HuH-7 (cell line): Measurements from ENCODE around the gene LRRC4C.
"Not testable (repeated sequence)": the region's sequence is repeated elsewhere in the genome, so short reads cannot be mapped to it uniquely, and the experiment has no call there.

Experiments used
- DNase-seq: peaks from one replicate; pipeline ENCODE4 v3.0.0; 2011; ENCODE audit warnings: low spot score

Gene LRRC4C

GRCh38 chr11:41019666-41020065 lies 439.8 kb downstream of the LRRC4C start:
- DNase-seq, result not testable (repeated sequence)

- no peak for DNase-seq
Observed at GRCh38 chr11:41018224-41018623, 441.2 kb downstream of the LRRC4C start.

DNA sequence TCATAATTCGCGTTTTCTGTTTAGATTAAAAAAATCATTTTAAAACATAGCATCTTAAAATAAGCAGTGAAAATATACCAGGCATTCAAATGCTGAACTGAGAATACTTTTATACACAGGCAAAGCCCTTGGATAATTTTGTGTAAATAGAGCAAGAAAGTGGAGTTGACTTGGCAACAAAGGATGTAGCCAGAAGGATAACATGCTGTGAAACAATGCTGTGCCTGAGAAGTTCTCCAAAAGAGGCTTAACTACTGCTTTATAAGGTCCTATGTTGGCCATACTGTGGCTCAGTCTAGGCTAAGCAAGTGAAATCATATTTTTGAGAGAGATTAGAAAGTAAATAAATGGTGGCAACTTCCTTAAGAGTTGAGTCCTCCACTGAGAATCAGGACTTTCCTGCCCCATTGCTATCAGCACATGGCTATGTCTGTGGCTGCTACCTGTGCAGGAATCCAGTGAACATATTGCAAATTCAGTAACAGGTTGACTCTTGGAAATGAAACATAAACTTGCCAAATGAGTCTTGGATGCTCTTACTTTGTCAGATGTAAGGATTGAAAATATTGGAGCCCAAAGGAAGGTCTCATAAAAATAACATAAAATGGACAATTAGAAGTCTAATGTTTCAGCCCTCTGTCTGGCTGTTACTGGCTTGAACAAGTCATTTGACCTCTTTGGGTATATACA lies 448.9 kb downstream of the LRRC4C start:
- no peak for DNase-seq

GRCh38 chr11:41005986-41006385 lies 453.5 kb downstream of the LRRC4C start:
- DNase-seq, result no peak

- DNase-seq, result no peak
Observed at GRCh38 chr11:41003339-41004282, 455.8 kb downstream of the LRRC4C start.

DNA sequence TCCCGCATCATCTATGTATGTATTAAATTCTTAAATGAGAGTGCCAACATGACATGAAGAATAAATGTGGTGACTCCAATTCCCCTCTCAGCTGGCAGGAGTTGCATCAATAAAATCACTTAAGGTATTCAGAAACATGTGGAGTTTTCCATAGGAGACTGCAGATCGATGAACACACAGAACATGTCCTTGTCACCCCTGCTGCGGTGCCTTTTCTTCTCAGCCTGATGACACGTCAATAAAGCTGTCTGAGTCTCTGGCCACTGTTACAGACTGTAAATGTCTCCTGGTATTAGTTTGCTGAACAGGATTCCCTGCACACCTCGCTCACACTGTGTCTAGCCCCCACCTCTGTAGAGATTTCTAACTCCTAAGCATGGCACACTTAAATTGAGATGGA lies 460.5 kb downstream of the LRRC4C start:
- no peak for DNase-seq

DNA sequence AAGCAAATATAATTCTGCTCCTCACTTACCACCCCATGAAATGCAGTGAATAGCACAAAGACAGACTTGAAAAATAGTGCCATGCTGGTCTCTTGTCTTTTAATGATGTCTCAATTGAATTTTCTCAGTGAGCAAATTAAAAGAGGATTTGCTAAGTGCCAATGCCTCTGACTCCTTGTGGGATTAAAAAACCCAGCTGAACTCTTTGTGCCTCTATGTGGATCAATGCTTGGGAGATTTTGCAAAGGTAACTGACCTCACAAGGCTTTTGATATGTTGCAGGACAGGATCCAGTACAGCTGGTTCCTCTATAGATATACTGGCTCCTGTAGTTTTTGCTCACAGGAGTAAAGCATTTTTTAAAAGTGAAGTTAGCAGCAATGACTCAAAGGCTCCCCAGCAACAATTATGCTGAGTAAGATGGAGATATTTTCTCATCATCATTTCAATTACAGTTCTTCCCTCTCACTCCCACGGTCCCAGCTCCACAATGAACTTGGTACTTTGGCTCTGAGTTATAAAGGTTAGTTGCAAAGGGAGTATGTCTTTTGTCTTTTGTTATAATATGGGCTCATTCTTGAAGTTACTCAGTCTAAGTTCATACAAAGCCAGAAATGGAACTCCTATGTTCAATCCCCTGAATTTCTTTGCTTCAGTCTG lies 471.5 kb downstream of the LRRC4C start:
- DNase-seq, result no peak

DNA sequence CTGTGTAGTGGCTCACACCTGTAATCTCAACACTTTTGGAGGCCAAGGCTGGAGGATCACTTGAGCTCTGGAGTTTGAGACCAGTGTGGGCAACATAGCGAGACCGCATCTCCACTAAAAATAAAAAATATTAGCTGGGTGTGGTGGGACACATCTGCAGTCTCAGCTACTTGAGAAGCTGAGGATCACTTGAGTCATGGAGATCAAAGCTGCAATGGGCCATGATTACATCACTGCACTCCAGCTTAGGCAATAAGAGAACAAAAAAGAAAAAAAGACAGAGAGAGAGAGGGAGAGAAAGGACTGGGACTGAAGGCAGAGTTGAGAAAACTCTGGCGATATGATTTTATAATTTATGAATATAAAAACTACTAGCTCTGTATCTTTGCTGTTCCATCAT lies 473.1 kb downstream of the LRRC4C start:
- no peak for DNase-seq

- no peak for DNase-seq
Observed at GRCh38 chr11:40975076-40975475, 484.4 kb downstream of the LRRC4C start.

DNA sequence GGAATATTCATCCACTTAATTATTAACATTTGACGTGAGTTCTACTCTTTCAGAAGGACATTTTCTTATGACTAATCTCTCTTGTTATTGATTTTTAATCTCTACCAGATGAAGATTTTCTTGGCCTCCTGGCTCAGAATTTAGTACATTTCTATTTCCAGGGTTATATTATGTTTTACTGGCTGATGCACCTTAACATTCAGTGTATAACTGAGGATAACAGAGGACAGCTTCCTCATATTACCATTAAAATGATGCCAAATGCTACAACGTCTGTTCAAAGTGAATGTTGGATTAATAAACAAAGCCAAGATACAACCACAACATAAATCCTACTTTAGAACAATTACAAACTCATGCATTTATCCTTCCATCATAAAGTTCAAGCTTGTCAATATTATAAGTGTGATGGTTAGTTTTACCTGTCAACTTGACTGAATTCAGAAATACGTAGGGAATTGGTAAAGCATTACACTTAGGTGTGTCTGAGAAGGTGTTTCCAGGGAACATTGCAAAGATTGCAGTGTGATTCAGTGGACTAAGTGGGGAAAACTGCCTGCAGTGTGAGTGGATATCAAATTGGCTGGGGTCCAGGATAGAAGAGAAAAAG lies 485.2 kb downstream of the LRRC4C start:
- DNase-seq, result no peak

DNA sequence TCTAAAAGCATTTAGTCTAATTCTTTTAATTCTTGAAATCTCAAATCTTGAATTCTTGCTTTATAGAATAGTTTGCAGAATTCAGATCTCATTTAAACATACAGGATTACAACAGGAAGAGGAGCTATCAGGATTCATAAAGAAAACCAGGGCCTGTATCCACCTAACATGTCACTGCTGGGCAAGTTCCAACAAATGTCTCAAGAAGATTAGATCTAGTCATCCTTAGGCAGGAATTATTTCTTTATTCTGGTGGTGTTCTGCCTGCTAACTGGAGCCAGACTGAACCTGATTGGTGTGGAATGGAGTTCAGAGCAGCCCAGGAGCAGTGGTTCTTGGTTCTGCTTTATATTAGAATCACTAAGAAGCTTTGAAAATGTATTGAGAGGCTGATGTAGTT lies 500.7 kb downstream of the LRRC4C start:
- DNase-seq, result no peak

DNA sequence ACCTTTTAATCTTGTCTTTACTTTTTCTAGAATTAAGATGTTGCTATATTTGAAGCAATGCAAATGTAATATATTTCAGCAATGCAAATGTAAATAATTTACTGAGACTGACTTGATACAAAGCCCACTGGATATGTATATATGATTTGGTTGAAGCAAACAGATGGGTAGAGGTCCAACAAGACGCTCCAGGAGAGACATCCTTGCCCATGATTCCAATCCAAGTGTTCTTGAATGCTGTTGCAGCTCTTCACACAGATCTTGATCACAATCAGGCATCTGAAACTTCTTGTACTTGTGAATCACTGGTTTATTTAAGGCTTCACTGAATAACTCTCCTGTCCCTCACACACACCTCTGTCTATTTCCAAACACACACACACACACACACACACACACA lies 507.0 kb downstream of the LRRC4C start:
- DNase-seq, result no peak

DNA sequence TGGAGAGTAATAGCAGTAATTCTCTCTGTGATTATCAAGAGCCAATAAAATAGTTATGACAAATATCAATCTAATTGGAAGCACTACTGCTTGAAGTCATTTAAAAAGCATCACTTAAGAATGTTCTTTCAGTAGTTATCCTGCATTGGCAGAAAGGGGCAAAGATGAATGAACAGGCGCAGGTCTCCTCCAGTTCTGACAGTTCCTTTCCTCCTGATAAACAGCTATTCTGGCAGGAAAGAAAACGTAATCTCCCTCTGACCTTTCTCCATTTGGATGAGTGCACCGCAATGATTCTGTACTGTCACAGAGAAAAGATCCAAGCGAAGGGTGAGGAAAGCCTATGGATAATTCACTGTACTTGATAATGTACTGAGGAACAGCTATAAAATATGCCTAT lies 521.5 kb downstream of the LRRC4C start:
- DNase-seq, result no peak

DNA sequence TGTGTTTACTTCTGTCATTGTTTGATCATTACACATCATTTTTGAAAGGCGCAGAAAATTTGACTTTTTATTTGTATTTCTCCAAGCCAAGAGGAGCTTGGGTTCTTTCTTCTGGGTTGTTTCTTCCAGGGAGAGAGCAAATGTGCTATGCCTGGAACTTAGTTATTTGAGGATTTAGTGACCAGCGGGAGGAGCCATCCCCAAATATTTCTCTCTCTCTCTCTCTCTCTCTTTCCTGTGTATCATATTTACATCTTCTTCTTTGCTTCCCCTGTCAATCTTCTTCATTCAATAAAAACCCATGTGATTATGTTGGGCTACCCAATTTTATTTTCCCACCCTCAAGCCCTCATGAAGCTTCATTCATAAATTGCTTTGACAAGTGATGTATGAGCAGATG lies 534.5 kb downstream of the LRRC4C start:
- no peak for DNase-seq

DNA sequence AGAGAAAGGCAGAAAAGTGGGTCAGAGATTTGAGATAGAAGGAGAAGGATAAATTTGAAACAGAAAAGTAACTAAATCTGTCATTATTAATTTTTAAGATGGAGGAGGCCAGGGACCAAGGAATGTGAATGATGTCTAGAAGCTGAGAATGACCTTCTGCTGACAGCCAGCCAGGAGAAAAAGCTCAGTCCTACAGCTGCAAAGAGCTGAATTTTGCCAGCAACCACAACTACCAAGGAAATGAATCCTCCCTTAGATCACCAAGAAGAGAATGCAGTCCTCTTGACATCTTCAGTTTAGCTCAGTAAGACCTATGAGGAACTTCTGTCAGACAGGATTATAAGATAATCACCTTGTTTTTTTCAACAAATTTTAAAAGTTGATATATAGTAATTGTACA lies 538.2 kb downstream of the LRRC4C start:
- no peak for DNase-seq

DNA sequence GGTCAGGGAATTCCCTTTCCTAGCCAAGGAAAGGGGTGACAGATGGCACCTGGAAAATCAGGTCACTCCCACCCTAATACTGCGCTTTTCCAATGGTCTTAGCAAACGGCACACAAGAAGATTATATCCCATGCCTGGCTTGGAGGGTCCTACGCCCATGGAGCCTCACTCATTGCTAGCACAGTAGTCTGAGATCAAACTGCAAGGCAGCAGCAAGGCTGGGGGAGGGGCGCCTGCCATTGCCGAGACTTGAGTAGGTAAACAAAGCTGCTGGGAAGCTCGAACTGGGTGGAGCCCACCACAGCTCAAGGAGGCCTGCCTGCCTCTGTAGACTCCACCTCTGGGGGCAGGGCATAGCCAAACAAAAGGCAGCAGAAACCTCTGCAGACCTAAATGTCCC lies 548.7 kb downstream of the LRRC4C start:
- DNase-seq, result not testable (repeated sequence)

DNA sequence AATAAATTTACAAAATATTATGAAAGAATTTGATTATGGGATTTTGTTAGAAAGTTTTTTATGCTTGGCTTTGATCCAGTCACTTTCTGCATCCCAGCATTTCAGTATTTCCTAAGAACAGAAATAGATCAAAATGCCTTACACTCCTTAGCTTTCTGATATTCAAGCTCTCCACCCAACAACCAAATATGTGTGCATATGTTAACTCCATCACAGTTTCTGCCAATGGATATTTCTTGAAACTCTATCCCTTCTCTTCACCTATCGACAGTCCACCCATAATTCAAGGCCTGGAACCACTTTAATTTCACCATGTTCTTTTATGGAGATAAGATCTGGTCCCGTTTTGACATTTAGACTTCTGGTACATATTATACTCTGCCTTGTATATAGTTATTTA lies 565.0 kb downstream of the LRRC4C start:
- no peak for DNase-seq

DNA sequence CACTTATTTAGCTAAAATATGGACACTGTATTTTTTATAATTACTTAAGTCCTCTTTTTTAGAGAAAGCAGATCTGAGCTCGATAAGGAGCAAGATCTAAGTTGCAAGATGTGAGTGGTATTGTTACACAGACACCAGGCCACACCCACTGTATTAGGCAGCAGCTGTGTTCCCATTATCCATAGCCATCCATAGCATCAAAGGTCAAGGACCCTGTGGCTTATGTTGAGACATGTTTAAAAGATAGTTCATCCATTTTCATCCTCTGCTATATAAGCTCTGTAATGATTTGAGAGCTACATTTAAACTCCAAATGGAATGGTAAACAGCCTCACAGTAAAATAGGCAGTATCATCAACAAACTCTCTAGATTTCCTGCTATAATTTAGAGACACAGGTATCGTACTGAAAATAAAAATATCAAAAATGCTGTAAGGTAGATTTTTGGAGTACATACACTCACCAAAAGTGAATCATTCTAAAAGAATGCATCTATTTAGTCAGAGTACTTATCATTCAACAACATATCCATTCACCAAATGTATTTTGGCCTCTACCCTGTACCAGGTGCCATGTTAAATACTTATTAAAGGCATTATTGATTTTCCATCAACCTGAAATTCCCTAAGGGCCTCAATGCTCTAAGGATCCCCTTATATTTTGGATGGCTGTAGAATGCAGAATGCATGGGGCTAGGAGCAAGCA lies 574.0 kb downstream of the LRRC4C start:
- DNase-seq, result no peak

- DNase-seq, result no peak
Observed at GRCh38 chr11:40882301-40882700, 577.2 kb downstream of the LRRC4C start.

- no peak for DNase-seq
Observed at GRCh38 chr11:40879911-40880310, 579.5 kb downstream of the LRRC4C start.

DNA sequence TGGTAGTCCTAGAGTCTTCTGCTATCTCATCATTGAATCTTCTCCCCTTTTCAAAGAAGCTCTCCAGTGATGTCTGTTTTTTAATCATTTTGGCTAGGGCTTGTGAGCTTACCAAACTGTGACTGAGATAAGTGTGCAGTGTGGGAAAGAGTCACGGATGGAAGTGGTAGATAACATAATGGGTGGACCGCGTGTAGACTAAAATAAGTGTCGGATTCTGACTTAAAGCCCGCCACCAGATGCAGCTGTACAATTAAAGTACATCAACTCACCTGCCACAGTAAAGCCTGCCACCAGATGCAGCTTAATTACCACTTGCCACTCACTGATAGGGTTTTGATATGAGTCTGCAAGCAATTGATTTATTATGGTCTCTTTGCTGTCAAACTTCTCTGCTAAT lies 581.5 kb downstream of the LRRC4C start:
- DNase-seq, result no peak

DNA sequence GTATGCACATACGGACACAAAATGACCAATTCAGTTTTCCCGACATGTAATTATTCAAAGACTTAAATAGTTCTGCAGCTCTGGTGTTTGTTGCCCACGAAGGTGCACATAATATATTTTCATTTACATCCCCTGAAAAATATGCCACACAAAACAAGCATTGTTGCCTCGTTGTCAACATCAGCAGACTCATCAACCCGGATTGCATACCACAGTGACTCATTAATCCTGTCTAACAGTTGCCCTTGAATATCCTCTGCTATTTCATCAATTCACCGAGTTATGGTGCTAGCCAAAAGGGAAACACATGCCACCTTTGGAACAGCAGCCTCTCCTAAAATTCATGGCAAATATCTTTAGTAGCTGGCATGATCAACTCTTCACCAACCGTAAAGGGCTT lies 582.2 kb downstream of the LRRC4C start:
- DNase-seq, result no peak
